Neuronal stem cell (in vitro differentiated cells): ENCODE measurements around the gene HPSE2.

Experiments
- DNase-seq: peaks from one replicate; pipeline ENCODE4 v3.0.0-alpha.2; 2013; ENCODE audit warnings: low spot score
- H2AFZ ChIP-seq: one replicate; pipeline ENCODE4 v1.6.1; 2013; ENCODE audit warnings: mild to moderate bottlenecking, low read length, inconsistent platforms
- H2AK5ac ChIP-seq: 2 replicates; pipeline ENCODE4 v1.6.1; 2013; ENCODE audit warnings: low read depth, mild to moderate bottlenecking, inconsistent platforms, low read length, moderate library complexity, mixed read lengths
- H2BK120ac ChIP-seq: 2 replicates; pipeline ENCODE4 v1.6.1; 2013; ENCODE audit warnings: low read depth, mild to moderate bottlenecking, inconsistent platforms, low read length, moderate library complexity, mixed read lengths
- H2BK12ac ChIP-seq: one replicate; pipeline ENCODE4 v1.6.1; 2013; ENCODE audit warnings: low read length, inconsistent platforms
- H2BK15ac ChIP-seq: 2 replicates; pipeline ENCODE4 v1.6.1; 2013; ENCODE audit warnings: mild to moderate bottlenecking, low read length, inconsistent platforms, mixed read lengths
- H2BK5ac ChIP-seq: one replicate; pipeline ENCODE4 v1.6.1; 2013; ENCODE audit warnings: inconsistent platforms, mild to moderate bottlenecking, low read length, moderate library complexity
- H3K14ac ChIP-seq: one replicate; pipeline ENCODE4 v1.6.1; 2013; ENCODE audit warnings: low read length, inconsistent platforms
- H3K18ac ChIP-seq: 2 replicates; pipeline ENCODE4 v1.6.1; 2013; ENCODE audit warnings: low read length, inconsistent platforms
- H3K23ac ChIP-seq: 2 replicates; pipeline ENCODE4 v1.6.1; 2013; ENCODE audit warnings: low read depth, mild to moderate bottlenecking, mixed read lengths, low read length, inconsistent platforms; ENCODE audit not compliant: poor library complexity
- H3K27ac ChIP-seq: replicated peaks from 3 replicates; pipeline ENCODE4 v1.5.1; 2013; ENCODE audit warnings: low read length, inconsistent platforms
- H3K27me3 ChIP-seq, 3 experiments: 2 replicates each; pipeline ENCODE4 v1.6.1; 2013; ENCODE audit warnings: low read length in 3 of 3, mild to moderate bottlenecking in 2 of 3, inconsistent platforms in 1 of 3, low read depth in 1 of 3, mixed read lengths in 1 of 3, moderate library complexity in 1 of 3; ENCODE audit not compliant: control insufficient read depth in 3 of 3, insufficient read depth in 3 of 3
- H3K36me3 ChIP-seq, 2 donors: replicated peaks in 1 of 2; 2 replicates each; pipeline ENCODE4 v1.6.1; 2013; ENCODE audit warnings: low read length in 2 of 2; ENCODE audit not compliant: control insufficient read depth in 2 of 2, insufficient read depth in 2 of 2
- H3K4ac ChIP-seq: 2 replicates; pipeline ENCODE4 v1.6.1; 2013; ENCODE audit warnings: inconsistent platforms, mild to moderate bottlenecking, low read length, moderate library complexity
- H3K4me1 ChIP-seq, 2 donors: 1 replicate in 1 of 2; 2 replicates in 1 of 2; pipeline ENCODE4 v1.6.1; 2013; ENCODE audit warnings: low read length in 2 of 2, low read depth in 1 of 2; ENCODE audit not compliant: control insufficient read depth in 2 of 2, insufficient read depth in 1 of 2
- H3K4me2 ChIP-seq: one replicate; pipeline ENCODE4 v1.6.1; 2013; ENCODE audit warnings: mild to moderate bottlenecking, low read length, inconsistent platforms; ENCODE audit not compliant: insufficient read depth, poor library complexity, severe bottlenecking
- H3K4me3 ChIP-seq, 2 donors: 2 replicates each; pipeline ENCODE4 v1.5.1; 2013; ENCODE audit warnings: low read length in 2 of 2, mild to moderate bottlenecking in 2 of 2, inconsistent platforms in 1 of 2, moderate library complexity in 1 of 2
- H3K79me1 ChIP-seq: one replicate; pipeline ENCODE4 v1.6.1; 2013; ENCODE audit warnings: low read depth, mild to moderate bottlenecking, inconsistent platforms, low read length, moderate library complexity
- H3K9ac ChIP-seq: one replicate; pipeline ENCODE4 v1.6.1; 2013; ENCODE audit warnings: mild to moderate bottlenecking, low read depth, low read length, inconsistent platforms; ENCODE audit not compliant: poor library complexity
- H3K9me3 ChIP-seq, 2 donors: replicated peaks in 1 of 2; 2 replicates each; pipeline versions ENCODE3 to v1.6.1; 2013; ENCODE audit warnings: low read length in 2 of 2, mild to moderate bottlenecking in 2 of 2, inconsistent platforms in 1 of 2, low read depth in 1 of 2, mixed read lengths in 1 of 2, moderate library complexity in 1 of 2; ENCODE audit not compliant: control insufficient read depth in 2 of 2, insufficient read depth in 1 of 2
- H4K8ac ChIP-seq: one replicate; pipeline ENCODE4 v1.6.1; 2013; ENCODE audit warnings: low read depth, mild to moderate bottlenecking, inconsistent platforms, low read length, moderate library complexity
- H4K91ac ChIP-seq: one replicate; pipeline ENCODE4 v1.6.1; 2013; ENCODE audit warnings: low read length, low read depth, mild to moderate bottlenecking, inconsistent platforms; ENCODE audit not compliant: poor library complexity
- WGBS, 2 donors: extraction: QIAGEN DNeasy Blood & Tissue Kit; methylation state at CpG; one replicate each; pipeline ENCODE4 v1.1.7; 2013; ENCODE audit warnings: missing lambda C conversion rate in 2 of 2, mixed read lengths in 1 of 2; ENCODE audit not compliant: insufficient read length in 2 of 2, insufficient replicate concordance in 1 of 2; ENCODE audit errors: extremely low coverage in 2 of 2; 5-methylcytosine and 5-hydroxymethylcytosine counted together

Gene HPSE2

DNA sequence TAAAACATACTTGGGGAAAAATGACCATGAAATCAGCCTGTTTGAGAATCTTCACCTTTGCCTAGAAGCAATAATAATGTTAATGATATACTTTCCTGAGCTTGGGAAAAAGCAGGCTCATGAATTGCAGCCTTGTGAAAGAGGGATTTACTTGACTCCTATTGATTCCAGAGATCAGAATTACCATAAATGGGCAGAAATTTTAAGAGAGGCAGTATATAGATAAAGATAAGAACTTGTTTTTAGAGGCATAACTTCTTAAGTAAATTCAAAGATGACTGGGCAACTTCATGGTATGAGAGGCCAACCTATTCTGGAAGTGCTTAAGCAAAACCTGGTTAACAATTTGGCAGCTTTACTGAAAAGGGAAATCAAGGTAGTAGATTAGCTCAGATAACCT lies 225.4 kb downstream of the HPSE2 start:
- Histone ChIP-seq H3K18ac (no peak overlapping the region), H2AK5ac (no peak overlapping the region), H3K14ac (no peak overlapping the region), H2BK120ac (no peak overlapping the region), H3K4me2 (no peak overlapping the region), H2AFZ (no peak overlapping the region), H3K4me1 (peaks cover 0 to 10% of the 10 kb centered on the region in 2 donors), H2BK15ac (no peak overlapping the region), H2BK12ac (no peak overlapping the region), H3K36me3 (peaks cover 0 to 2% of the 10 kb centered on the region in 2 donors), H3K23ac (no peak overlapping the region), H2BK5ac (no peak overlapping the region), H3K27me3 (no peaks in the 10 kb centered on the region), H4K91ac (no peak overlapping the region), H4K8ac (no peak overlapping the region), H3K27ac (no peak overlapping the region), H3K79me1 (peaks cover 3% of the 10 kb centered on the region), H3K9ac (no peak overlapping the region), H3K4me3 (no peak overlapping the region), H3K9me3 (peaks cover 0 to 17% of the 10 kb centered on the region in 2 donors), H3K4ac (no peak overlapping the region)
- no peak for DNase-seq

DNA sequence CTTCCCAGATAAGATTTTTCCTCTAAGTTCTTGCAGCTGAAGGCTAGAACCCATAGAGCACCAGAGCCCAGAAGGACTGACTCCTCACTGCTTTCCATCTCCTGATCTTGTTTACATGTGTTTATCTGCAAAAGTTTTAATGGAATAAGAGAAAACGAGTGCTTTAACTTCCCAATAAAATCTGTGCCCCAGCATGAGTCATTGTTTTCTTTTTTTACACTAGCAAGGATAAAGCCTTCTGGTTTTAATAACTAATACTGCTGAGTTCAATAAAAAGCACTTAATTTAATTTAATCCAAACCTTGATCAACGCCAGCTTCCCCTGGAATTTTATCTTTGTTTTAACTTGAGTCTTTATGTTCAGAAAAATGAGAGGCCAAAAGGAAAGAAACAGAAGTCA lies 227.6 kb downstream of the HPSE2 start:
- Histone ChIP-seq H3K14ac (no peak overlapping the region), H3K9me3 (peaks cover 0 to 17% of the 10 kb centered on the region in 2 donors), H2AFZ (no peak overlapping the region), H3K27ac (peak overlapping the region; percentile 10), H3K79me1 (no peaks in the 10 kb centered on the region), H3K4me2 (no peak overlapping the region), H4K91ac (no peak overlapping the region), H2BK15ac (no peak overlapping the region), H3K4ac (no peak overlapping the region), H2BK120ac (no peak overlapping the region), H2BK12ac (no peak overlapping the region), H3K23ac (no peak overlapping the region), H3K4me3 (no peak overlapping the region), H3K18ac (no peak overlapping the region), H3K27me3 (no peaks in the 10 kb centered on the region), H3K36me3 (peaks cover 0 to 2% of the 10 kb centered on the region in 2 donors), H2BK5ac (no peak overlapping the region), H3K9ac (no peak overlapping the region), H3K4me1 (peaks cover 0 to 10% of the 10 kb centered on the region in 2 donors), H4K8ac (no peak overlapping the region), H2AK5ac (no peak overlapping the region)
- no CpG with 5 or more reads among the region's 2 CpGs for WGBS, 2 donors
- DNase-seq: no peak

- Histone ChIP-seq H3K18ac (no peak overlapping the region), H3K4me1 (peaks cover 0 to 10% of the 10 kb centered on the region in 2 donors), H3K4ac (no peak overlapping the region), H3K14ac (no peak overlapping the region), H4K8ac (no peak overlapping the region), H2BK12ac (no peak overlapping the region), H3K23ac (no peak overlapping the region), H3K79me1 (no peaks in the 10 kb centered on the region), H2AK5ac (no peak overlapping the region), H3K4me3 (no peak overlapping the region), H3K27ac (peak overlapping the region; percentile 10), H3K9me3 (peaks cover 0 to 17% of the 10 kb centered on the region in 2 donors), H4K91ac (no peak overlapping the region), H3K27me3 (no peaks in the 10 kb centered on the region), H2BK120ac (no peak overlapping the region), H3K4me2 (no peak overlapping the region), H3K36me3 (peaks cover 0 to 2% of the 10 kb centered on the region in 2 donors), H2BK15ac (no peak overlapping the region), H2BK5ac (no peak overlapping the region), H3K9ac (no peak overlapping the region), H2AFZ (no peak overlapping the region)
- DNase-seq: no peak
These were observed 228.2 kb downstream of the HPSE2 start for GRCh38 chr10:99007457-99007856.

DNA sequence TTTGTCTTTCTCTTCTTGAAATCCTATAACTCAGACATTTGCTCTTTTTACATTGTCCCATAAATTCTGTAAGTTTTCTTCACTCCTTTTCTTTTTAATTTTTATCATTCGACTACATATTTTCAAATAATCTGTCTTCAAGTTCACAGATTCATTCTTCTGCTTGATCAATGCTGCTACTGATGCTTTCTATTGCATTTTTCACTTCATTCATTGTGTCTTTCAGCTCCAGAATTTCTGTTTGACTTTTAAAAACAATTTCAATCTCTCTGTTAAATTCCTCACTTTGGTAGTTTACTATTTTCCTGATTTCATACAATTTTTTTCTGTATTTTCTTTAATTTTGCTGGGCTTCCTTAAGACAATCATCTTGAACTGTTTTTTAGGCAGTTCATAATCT lies 230.4 kb downstream of the HPSE2 start:
- peaks cover 0 to 10% of the 10 kb centered on the region in 2 donors for H3K4me1 ChIP-seq
- H3K4me3 ChIP-seq: no peak overlapping the region
- no peak overlapping the region for H2BK5ac ChIP-seq
- WGBS, 2 donors: 100% methylated on average over 1 of the region's 1 CpG
- H2AK5ac ChIP-seq: no peak overlapping the region
- H3K14ac ChIP-seq: no peak overlapping the region
- H4K8ac ChIP-seq: no peak overlapping the region
- peaks cover 0 to 2% of the 10 kb centered on the region in 2 donors for H3K36me3 ChIP-seq
- H2BK12ac ChIP-seq: no peak overlapping the region
- no peak overlapping the region for H3K4ac ChIP-seq
- peaks cover 0 to 17% of the 10 kb centered on the region in 2 donors for H3K9me3 ChIP-seq
- H4K91ac ChIP-seq: no peak overlapping the region
- H3K23ac ChIP-seq: no peak overlapping the region
- H2BK15ac ChIP-seq: no peak overlapping the region
- H2AFZ ChIP-seq: no peak overlapping the region
- DNase-seq: no peak
- H3K27me3 ChIP-seq: no peaks in the 10 kb centered on the region
- H3K4me2 ChIP-seq: no peak overlapping the region
- H3K79me1 ChIP-seq: no peaks in the 10 kb centered on the region
- no peak overlapping the region for H3K18ac ChIP-seq
- H2BK120ac ChIP-seq: no peak overlapping the region
- no peak overlapping the region for H3K27ac ChIP-seq
- H3K9ac ChIP-seq: no peak overlapping the region
